WTC11 (cell line): Measurements from ENCODE around the gene DNAJC24. TPM values are rescaled to one million over a fixed set of nuclear protein-coding genes. Genes with fewer than 3 reads are reported as not detected.

Source experiments
- ATAC-seq: fragments of 200-7000 bp; cut with Tn5 transposase; 2 replicates; pipeline ENCODE4 v1.10.0; 2021; ENCODE audit warnings: mild to moderate bottlenecking, moderate library complexity
- CTCF ChIA-PET: fragments of 300-600 bp; sonication (Branson Sonifier 250); formaldehyde crosslinking; loops from one replicate; lab custom pipeline; 2021; ENCODE audit warnings: antibody characterized with exemption; lab: Charles Lee
- POLR2A ChIA-PET: fragments of 350-600 bp; sonication (Branson Sonifier 250); formaldehyde crosslinking; loops from one replicate; lab custom pipeline; 2021; ENCODE audit warnings: antibody characterized with exemption; lab: Charles Lee
- DNase-seq: peaks from one replicate; pipeline ENCODE4 v3.0.0; 2021; ENCODE audit warnings: low spot score
- H3K27ac Mint-ChIP-seq: 2 replicates; pipeline ENCODE4 v1.8.0; 2021; ENCODE audit warnings: mixed read lengths
- H3K27me3 Mint-ChIP-seq: 2 replicates; pipeline ENCODE4 v1.8.0; 2021; ENCODE audit warnings: low read depth, mild to moderate bottlenecking, moderate library complexity, mixed read lengths
- H3K36me3 Mint-ChIP-seq: 2 replicates; pipeline ENCODE4 v1.8.0; 2021; ENCODE audit warnings: mixed read lengths
- H3K4me1 Mint-ChIP-seq: 2 replicates; pipeline ENCODE4 v1.8.0; 2022; ENCODE audit warnings: mixed read lengths
- H3K4me3 Mint-ChIP-seq: 2 replicates; pipeline ENCODE4 v1.8.0; 2021; ENCODE audit warnings: mild to moderate bottlenecking, moderate library complexity, mixed read lengths
- H3K9me3 Mint-ChIP-seq: 2 replicates; pipeline ENCODE4 v1.8.0; 2021; ENCODE audit warnings: mixed read lengths
- EMX1 ChIP-seq: fragments of 250-450 bp; sonication (Bioruptor Pico); IDR thresholded peaks from 2 replicates; pipeline ENCODE4 v1.8.0; 2021; ENCODE audit warnings: mild to moderate bottlenecking
- ESRRA ChIP-seq: sonication (generic); formaldehyde crosslinking; IDR thresholded peaks from 2 replicates; pipeline ENCODE4 v1.8.1; 2022; ENCODE audit warnings: mild to moderate bottlenecking, missing genetic modification reagents, borderline replicate concordance
- FOXP1 ChIP-seq: sonication (generic); formaldehyde crosslinking; IDR thresholded peaks from 2 replicates; pipeline ENCODE4 v1.8.0; 2022; ENCODE audit warnings: missing genetic modification reagents, mild to moderate bottlenecking, moderate library complexity, borderline replicate concordance
- JUN ChIP-seq: sonication (generic); formaldehyde crosslinking; IDR thresholded peaks from 2 replicates; pipeline ENCODE4 v1.8.0; 2023; ENCODE audit warnings: mild to moderate bottlenecking, missing genetic modification reagents
- MYBL2 ChIP-seq: sonication (generic); formaldehyde crosslinking; IDR thresholded peaks from 2 replicates; pipeline ENCODE4 v1.8.1; 2023; ENCODE audit warnings: mild to moderate bottlenecking, moderate library complexity, missing genetic modification reagents
- NFE2L1 ChIP-seq: sonication (generic); formaldehyde crosslinking; IDR thresholded peaks from 2 replicates; pipeline ENCODE4 v1.8.1; 2023; ENCODE audit warnings: missing genetic modification reagents
- PRRX2 ChIP-seq: fragments of 250-450 bp; sonication (Bioruptor Pico); IDR thresholded peaks from 2 replicates; pipeline ENCODE4 v1.8.0; 2021; ENCODE audit warnings: mild to moderate bottlenecking
- SMAD3 ChIP-seq: sonication (generic); formaldehyde crosslinking; IDR thresholded peaks from 2 replicates; pipeline ENCODE4 v1.8.0; 2022; ENCODE audit warnings: missing genetic modification reagents, mild to moderate bottlenecking, borderline replicate concordance
- SMAD4 ChIP-seq: sonication (generic); formaldehyde crosslinking; IDR thresholded peaks from 2 replicates; pipeline ENCODE4 v1.8.0; 2022; ENCODE audit warnings: mild to moderate bottlenecking, missing genetic modification reagents
- TEAD4 ChIP-seq: sonication (generic); formaldehyde crosslinking; IDR thresholded peaks from 2 replicates; pipeline ENCODE4 v1.8.0; 2022; ENCODE audit warnings: mild to moderate bottlenecking, missing genetic modification reagents
- ZNF138 ChIP-seq: sonication (generic); formaldehyde crosslinking; conservative IDR thresholded peaks from 2 replicates; pipeline ENCODE4 v1.8.1; 2022; ENCODE audit warnings: mild to moderate bottlenecking, moderate library complexity, missing genetic modification reagents
- ZNF263 ChIP-seq: sonication (generic); formaldehyde crosslinking; IDR thresholded peaks from 2 replicates; pipeline ENCODE4 v1.8.1; 2022; ENCODE audit warnings: low read depth, mild to moderate bottlenecking, moderate library complexity, missing genetic modification reagents
- total RNA-seq: library from RNA; stranded (reverse); gene quantifications from 3 replicates; pipeline ENCODE4 v1.2.3, GENCODE V29; 2021
- TF ChIP-seq, protein P1 (sequence below): fragments of 250-450 bp; sonication (Bioruptor Pico); IDR thresholded peaks from 2 replicates; pipeline ENCODE4 v2.1.2; 2022; ENCODE audit warnings: mild to moderate bottlenecking, moderate library complexity
- TF ChIP-seq, protein P2 (sequence below): fragments of 250-450 bp; sonication (Bioruptor Pico); IDR thresholded peaks from 2 replicates; pipeline ENCODE4 v1.9.0; 2021; ENCODE audit warnings: mild to moderate bottlenecking, borderline replicate concordance
- TF ChIP-seq, protein P3 (sequence below): fragments of 250-450 bp; sonication (Bioruptor Pico); conservative IDR thresholded peaks from 2 replicates; pipeline ENCODE4 v1.9.0; 2021; ENCODE audit warnings: mild to moderate bottlenecking
- TF ChIP-seq, protein P4 (sequence below): sonication (generic); formaldehyde crosslinking; IDR thresholded peaks from 2 replicates; pipeline ENCODE4 v1.8.1; 2022; ENCODE audit warnings: low read depth, mild to moderate bottlenecking, moderate library complexity, missing genetic modification reagents, borderline replicate concordance
- TF ChIP-seq, protein P5 (sequence below): sonication (generic); formaldehyde crosslinking; IDR thresholded peaks from 2 replicates; pipeline ENCODE4 v1.8.1; 2022; ENCODE audit warnings: mild to moderate bottlenecking, missing genetic modification reagents, moderate library complexity, borderline replicate concordance
- TF ChIP-seq, protein P6 (sequence below): fragments of 250-450 bp; sonication (Bioruptor Pico); IDR thresholded peaks from 2 replicates; pipeline ENCODE4 v1.9.0; 2021; ENCODE audit warnings: mild to moderate bottlenecking

DNAJC24 gene
- total RNA-seq, 1 experiment from 2014 or later, result 15.4 TPM

DNA sequence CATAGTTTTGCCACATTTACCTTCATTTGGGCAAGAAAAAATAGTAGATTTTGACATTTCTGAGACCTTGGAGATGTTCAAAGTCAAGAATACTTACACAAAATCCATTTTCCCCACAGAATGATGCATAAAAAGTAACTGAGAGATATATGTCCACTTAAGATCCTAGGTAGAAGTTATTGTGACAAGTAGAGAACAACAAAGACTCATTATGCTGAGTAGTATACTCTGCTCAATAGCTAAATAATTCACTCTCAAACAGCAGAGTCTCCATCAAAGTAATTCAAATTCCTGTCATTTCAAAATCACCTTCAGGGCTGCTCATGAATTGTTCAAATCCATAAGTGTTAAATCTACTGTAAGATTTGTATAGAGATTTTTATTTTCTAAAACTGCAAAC lies 104.4 kb downstream of the DNAJC24 start:
- no peaks in the 10 kb centered on the region; the same call in 1 of the 2 replicates for H3K36me3 Mint-ChIP-seq
- ChIA-PET CTCF (no interaction called here), POLR2A (no interaction called here)
- H3K4me1 Mint-ChIP-seq, result peaks cover 11% of the 10 kb centered on the region
- ATAC-seq (no peak), DNase-seq (no peak)
- no peak overlapping the region for H3K27ac Mint-ChIP-seq
- no peaks in the 10 kb centered on the region for H3K9me3 Mint-ChIP-seq
- H3K27me3 Mint-ChIP-seq, result no peaks in the 10 kb centered on the region
- TF ChIP-seq TEAD4 (CRISPR knock-in tag) (no peak), SMAD3 (CRISPR knock-in tag) (no peak), ESRRA (CRISPR knock-in tag) (no peak), ZNF263 (CRISPR knock-in tag) (no peak), JUN (CRISPR knock-in tag) (no peak), FOXP1 (CRISPR knock-in tag) (no peak), MYBL2 (no peak)
- TF ChIP-seq, protein P1, sequence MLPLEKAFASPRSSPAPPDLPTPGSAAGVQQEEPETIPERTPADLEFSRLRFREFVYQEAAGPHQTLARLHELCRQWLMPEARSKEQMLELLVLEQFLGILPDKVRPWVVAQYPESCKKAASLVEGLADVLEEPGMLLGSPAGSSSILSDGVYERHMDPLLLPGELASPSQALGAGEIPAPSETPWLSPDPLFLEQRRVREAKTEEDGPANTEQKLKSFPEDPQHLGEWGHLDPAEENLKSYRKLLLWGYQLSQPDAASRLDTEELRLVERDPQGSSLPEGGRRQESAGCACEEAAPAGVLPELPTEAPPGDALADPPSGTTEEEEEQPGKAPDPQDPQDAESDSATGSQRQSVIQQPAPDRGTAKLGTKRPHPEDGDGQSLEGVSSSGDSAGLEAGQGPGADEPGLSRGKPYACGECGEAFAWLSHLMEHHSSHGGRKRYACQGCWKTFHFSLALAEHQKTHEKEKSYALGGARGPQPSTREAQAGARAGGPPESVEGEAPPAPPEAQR (CRISPR knock-in tag), result no peak
- TF ChIP-seq, protein P2, sequence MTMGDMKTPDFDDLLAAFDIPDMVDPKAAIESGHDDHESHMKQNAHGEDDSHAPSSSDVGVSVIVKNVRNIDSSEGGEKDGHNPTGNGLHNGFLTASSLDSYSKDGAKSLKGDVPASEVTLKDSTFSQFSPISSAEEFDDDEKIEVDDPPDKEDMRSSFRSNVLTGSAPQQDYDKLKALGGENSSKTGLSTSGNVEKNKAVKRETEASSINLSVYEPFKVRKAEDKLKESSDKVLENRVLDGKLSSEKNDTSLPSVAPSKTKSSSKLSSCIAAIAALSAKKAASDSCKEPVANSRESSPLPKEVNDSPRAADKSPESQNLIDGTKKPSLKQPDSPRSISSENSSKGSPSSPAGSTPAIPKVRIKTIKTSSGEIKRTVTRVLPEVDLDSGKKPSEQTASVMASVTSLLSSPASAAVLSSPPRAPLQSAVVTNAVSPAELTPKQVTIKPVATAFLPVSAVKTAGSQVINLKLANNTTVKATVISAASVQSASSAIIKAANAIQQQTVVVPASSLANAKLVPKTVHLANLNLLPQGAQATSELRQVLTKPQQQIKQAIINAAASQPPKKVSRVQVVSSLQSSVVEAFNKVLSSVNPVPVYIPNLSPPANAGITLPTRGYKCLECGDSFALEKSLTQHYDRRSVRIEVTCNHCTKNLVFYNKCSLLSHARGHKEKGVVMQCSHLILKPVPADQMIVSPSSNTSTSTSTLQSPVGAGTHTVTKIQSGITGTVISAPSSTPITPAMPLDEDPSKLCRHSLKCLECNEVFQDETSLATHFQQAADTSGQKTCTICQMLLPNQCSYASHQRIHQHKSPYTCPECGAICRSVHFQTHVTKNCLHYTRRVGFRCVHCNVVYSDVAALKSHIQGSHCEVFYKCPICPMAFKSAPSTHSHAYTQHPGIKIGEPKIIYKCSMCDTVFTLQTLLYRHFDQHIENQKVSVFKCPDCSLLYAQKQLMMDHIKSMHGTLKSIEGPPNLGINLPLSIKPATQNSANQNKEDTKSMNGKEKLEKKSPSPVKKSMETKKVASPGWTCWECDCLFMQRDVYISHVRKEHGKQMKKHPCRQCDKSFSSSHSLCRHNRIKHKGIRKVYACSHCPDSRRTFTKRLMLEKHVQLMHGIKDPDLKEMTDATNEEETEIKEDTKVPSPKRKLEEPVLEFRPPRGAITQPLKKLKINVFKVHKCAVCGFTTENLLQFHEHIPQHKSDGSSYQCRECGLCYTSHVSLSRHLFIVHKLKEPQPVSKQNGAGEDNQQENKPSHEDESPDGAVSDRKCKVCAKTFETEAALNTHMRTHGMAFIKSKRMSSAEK, result no peak
- TF ChIP-seq, protein P3, sequence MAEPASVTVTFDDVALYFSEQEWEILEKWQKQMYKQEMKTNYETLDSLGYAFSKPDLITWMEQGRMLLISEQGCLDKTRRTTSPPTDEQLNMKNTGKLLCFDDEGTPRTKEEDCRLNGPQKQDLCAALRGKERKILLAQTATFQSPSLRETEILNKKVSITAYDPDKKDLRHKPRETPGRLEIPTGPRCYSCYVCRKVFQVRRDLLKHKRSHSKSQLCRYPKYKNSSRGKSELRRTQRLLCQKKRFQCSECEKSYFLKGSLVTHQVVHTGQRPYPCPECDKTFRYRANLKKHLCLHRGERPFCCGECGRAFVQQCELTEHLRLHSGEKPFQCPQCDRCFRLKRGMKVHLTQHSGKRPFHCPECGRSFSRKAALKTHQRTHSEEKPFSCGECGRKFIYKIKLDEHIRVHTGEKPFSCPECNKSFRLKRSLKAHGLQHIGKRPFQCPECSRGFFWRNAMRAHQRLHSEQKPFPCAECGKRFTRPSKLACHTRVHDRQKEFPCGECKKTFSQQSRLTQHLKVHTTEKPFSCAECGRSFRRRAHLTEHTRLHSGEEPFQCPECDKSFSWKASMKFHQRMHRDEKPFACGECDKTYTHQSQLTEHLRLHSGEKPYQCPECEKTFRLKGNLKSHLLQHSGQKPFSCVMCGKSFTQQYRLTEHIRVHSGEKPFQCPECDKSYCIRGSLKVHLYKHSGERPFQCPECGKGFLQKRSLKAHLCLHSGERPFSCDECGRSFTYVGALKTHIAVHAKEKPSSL, result no peak
- TF ChIP-seq, protein P4, sequence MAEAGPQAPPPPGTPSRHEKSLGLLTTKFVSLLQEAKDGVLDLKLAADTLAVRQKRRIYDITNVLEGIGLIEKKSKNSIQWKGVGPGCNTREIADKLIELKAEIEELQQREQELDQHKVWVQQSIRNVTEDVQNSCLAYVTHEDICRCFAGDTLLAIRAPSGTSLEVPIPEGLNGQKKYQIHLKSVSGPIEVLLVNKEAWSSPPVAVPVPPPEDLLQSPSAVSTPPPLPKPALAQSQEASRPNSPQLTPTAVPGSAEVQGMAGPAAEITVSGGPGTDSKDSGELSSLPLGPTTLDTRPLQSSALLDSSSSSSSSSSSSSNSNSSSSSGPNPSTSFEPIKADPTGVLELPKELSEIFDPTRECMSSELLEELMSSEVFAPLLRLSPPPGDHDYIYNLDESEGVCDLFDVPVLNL (CRISPR knock-in tag), result no peak
- no peak overlapping the region for H3K4me3 Mint-ChIP-seq

DNA sequence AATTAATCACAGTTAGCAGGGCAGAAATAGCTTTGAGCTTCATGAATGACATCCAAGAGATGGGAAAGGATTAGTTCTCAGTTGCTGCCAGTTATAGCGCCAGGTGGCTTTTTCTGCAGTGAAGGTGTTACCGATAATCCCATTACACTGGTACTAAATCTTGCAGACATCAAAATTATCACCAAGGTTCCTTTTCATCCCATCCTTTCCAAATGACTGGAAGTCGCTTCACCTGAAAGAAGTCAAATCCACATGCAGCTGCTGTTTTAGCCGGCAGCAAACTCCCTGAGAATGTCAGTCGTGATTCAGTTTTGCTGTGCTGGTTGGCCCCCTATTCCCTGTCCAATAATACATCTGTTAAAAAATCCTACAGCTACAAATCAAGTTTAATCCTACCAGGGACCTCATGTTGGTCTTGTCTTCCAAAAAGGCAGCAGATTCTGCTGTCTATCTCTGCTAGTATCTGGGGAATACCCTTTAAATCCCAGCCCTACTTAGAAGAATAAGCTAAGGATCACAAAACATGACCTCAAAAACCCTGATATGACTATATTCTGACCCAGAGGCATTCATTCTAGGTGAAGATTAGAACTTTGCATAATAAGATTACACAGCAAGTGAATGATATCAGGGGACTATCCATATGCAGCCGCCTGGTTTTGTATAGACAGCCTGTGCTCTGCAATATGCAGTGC lies 108.0 kb downstream of the DNAJC24 start:
- Mint-ChIP-seq H3K4me1 (peaks cover 3% of the 10 kb centered on the region), H3K27me3 (no peaks in the 10 kb centered on the region), H3K4me3 (no peak overlapping the region), H3K27ac (peak overlapping the region; percentile 26), H3K36me3 (no peaks in the 10 kb centered on the region; the same call in 1 of the 2 replicates), H3K9me3 (no peaks in the 10 kb centered on the region)
- ChIA-PET POLR2A (no interaction called here), CTCF (interaction anchor here (1.0 to 1.3 kb wide), 2 partner anchors 164 to 481 kb away, joined by 3 read pairs; no protein-coding TSS in a partner anchor)
- no peak for DNase-seq
- no peak for ATAC-seq
- TF ChIP-seq, protein P5, sequence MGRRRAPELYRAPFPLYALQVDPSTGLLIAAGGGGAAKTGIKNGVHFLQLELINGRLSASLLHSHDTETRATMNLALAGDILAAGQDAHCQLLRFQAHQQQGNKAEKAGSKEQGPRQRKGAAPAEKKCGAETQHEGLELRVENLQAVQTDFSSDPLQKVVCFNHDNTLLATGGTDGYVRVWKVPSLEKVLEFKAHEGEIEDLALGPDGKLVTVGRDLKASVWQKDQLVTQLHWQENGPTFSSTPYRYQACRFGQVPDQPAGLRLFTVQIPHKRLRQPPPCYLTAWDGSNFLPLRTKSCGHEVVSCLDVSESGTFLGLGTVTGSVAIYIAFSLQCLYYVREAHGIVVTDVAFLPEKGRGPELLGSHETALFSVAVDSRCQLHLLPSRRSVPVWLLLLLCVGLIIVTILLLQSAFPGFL (CRISPR knock-in tag), result no peak
- TF ChIP-seq, protein P2, result no peak
- TF ChIP-seq, protein P6, sequence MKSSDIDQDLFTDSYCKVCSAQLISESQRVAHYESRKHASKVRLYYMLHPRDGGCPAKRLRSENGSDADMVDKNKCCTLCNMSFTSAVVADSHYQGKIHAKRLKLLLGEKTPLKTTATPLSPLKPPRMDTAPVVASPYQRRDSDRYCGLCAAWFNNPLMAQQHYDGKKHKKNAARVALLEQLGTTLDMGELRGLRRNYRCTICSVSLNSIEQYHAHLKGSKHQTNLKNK (CRISPR knock-in tag), result no peak
- TF ChIP-seq ZNF138 (CRISPR knock-in tag) (no peak), SMAD4 (CRISPR knock-in tag) (no peak), NFE2L1 (CRISPR knock-in tag) (no peak), EMX1 (CRISPR knock-in tag) (no peak), PRRX2 (CRISPR knock-in tag) (no peak)
